RWPE2 (cell line): Measurements from ENCODE around the gene FAM107B.

Experiments used
- ATAC-seq: fragments of 200-7000 bp; cut with Tn5 transposase; 3 replicates; pipeline ENCODE4 v1.9.1; 2021; ENCODE audit warnings: low read depth
- DNase-seq: peaks from one replicate; pipeline ENCODE4 v3.0.0-alpha.2; 2020; ENCODE audit warnings: low spot score
- H3K27ac ChIP-seq: fragments of 450-650 bp; 2 replicates; pipeline ENCODE4 v1.5.1; 2017; ENCODE audit warnings: mild to moderate bottlenecking; ENCODE audit not compliant: poor library complexity, severe bottlenecking
- H3K27me3 ChIP-seq: fragments of 250-450 bp; sonication (Bioruptor Pico); 2 replicates; pipeline ENCODE4 v1.5.1; 2021; ENCODE audit warnings: mild to moderate bottlenecking, moderate library complexity; ENCODE audit not compliant: insufficient read depth, poor library complexity, severe bottlenecking
- H3K36me3 ChIP-seq: fragments of 250-450 bp; sonication (Bioruptor Pico); 2 replicates; pipeline ENCODE4 v1.5.1; 2020; ENCODE audit warnings: low read depth, mild to moderate bottlenecking, moderate library complexity
- H3K4me1 ChIP-seq: fragments of 250-450 bp; sonication (Bioruptor Pico); 2 replicates; pipeline ENCODE4 v1.5.1; 2021; ENCODE audit warnings: mild to moderate bottlenecking, moderate library complexity; ENCODE audit not compliant: insufficient read depth, poor library complexity, severe bottlenecking
- H3K4me3 ChIP-seq: fragments of 250-450 bp; sonication (Bioruptor Pico); 2 replicates; pipeline ENCODE4 v1.5.1; 2021; ENCODE audit warnings: mild to moderate bottlenecking, moderate library complexity; ENCODE audit not compliant: severe bottlenecking
- H3K9me3 ChIP-seq: fragments of 250-450 bp; sonication (Bioruptor Pico); 2 replicates; pipeline ENCODE4 v1.5.1; 2021; ENCODE audit warnings: mild to moderate bottlenecking, moderate library complexity; ENCODE audit not compliant: severe bottlenecking
- CTCF ChIP-seq: fragments of 450-650 bp; IDR thresholded peaks from one replicate; pipeline ENCODE4 v1.5.1; 2017; ENCODE audit warnings: mild to moderate bottlenecking, moderate library complexity; ENCODE audit not compliant: poor library complexity, severe bottlenecking

The FAM107B gene

GRCh38 chr10:14606633-14607032, 168.1 kb downstream of the FAM107B start:
- no peaks in the 10 kb centered on the region for H3K36me3 ChIP-seq
- ATAC-seq, result no peak
- no peak overlapping the region for H3K4me3 ChIP-seq
- TF ChIP-seq CTCF, result no peak
- DNase-seq, result no peak
- peaks cover 24% of the 10 kb centered on the region for H3K4me1 ChIP-seq
- no peaks in the 10 kb centered on the region for H3K9me3 ChIP-seq
- no peaks in the 10 kb centered on the region for H3K27me3 ChIP-seq
- no peak overlapping the region for H3K27ac ChIP-seq

- Histone ChIP-seq H3K36me3 (no peaks in the 10 kb centered on the region), H3K27me3 (no peaks in the 10 kb centered on the region), H3K9me3 (no peaks in the 10 kb centered on the region), H3K27ac (no peak overlapping the region), H3K4me1 (peaks cover 24% of the 10 kb centered on the region), H3K4me3 (peak overlapping the region; percentile 48)
- ATAC-seq (peak; percentile 48), DNase-seq (no peak)
- no peak for TF ChIP-seq CTCF
Measured at GRCh38 chr10:14605231-14605925, 169.3 kb downstream of the FAM107B start.

- no peaks in the 10 kb centered on the region for H3K9me3 ChIP-seq
- peaks cover 24% of the 10 kb centered on the region for H3K4me1 ChIP-seq
- peak; percentile 67 for ATAC-seq
- H3K27ac ChIP-seq, result no peak overlapping the region
- TF ChIP-seq CTCF, result no peak
- peak overlapping the region; percentile 48 for H3K4me3 ChIP-seq
- DNase-seq, result no peak
- no peaks in the 10 kb centered on the region for H3K36me3 ChIP-seq
- no peaks in the 10 kb centered on the region for H3K27me3 ChIP-seq
Measured at GRCh38 chr10:14604181-14605142, 170.2 kb downstream of the FAM107B start.

- no peak for DNase-seq
- H3K27ac ChIP-seq, result no peak overlapping the region
- peak; percentile 28; the same call in 2 of the 3 replicates for ATAC-seq
Measured at GRCh38 chr10:14603534-14604102, 171.1 kb downstream of the FAM107B start.

More at GRCh38 chr10:14603534-14604102, 171.1 kb downstream of the FAM107B start:
- H3K9me3 ChIP-seq, result no peaks in the 10 kb centered on the region
- TF ChIP-seq CTCF, result no peak
- no peaks in the 10 kb centered on the region for H3K36me3 ChIP-seq
- peaks cover 24% of the 10 kb centered on the region for H3K4me1 ChIP-seq
- H3K27me3 ChIP-seq, result no peaks in the 10 kb centered on the region
- H3K4me3 ChIP-seq, result peak overlapping the region; percentile 48
